Parathyroid adenoma (tissue), 2 donors: Measurements from ENCODE around the gene ZNF169.
"Not testable (repeated sequence)": the region's sequence is repeated elsewhere in the genome, so short reads cannot be mapped to it uniquely, and the experiment has no call there.

Experiments used
- H2AFZ ChIP-seq: fragments of 300-600 bp; sonication (generic); one replicate; pipeline ENCODE4 v1.7.0; 2017; ENCODE audit warnings: antibody characterized with exemption, mild to moderate bottlenecking
- H3K27ac ChIP-seq: fragments of 300-600 bp; sonication (generic); one replicate; pipeline ENCODE4 v1.7.0; 2017
- H3K27me3 ChIP-seq: fragments of 300-600 bp; sonication (generic); one replicate; pipeline ENCODE4 v1.7.0; 2017; ENCODE audit warnings: low read length; ENCODE audit not compliant: control insufficient read depth, insufficient read depth
- H3K36me3 ChIP-seq: fragments of 300-600 bp; sonication (generic); one replicate; pipeline ENCODE4 v1.7.0; 2017; ENCODE audit warnings: low read length; ENCODE audit not compliant: control insufficient read depth, insufficient read depth
- H3K4me1 ChIP-seq: fragments of 300-600 bp; sonication (generic); one replicate; pipeline ENCODE4 v1.7.0; 2017; ENCODE audit warnings: control low read depth
- H3K4me2 ChIP-seq: fragments of 300-600 bp; sonication (generic); one replicate; pipeline ENCODE4 v1.7.0; 2017; ENCODE audit warnings: low read length
- H3K4me3 ChIP-seq: fragments of 300-600 bp; sonication (generic); one replicate; pipeline ENCODE4 v1.7.0; 2017; ENCODE audit warnings: low read depth, low read length
- H3K79me2 ChIP-seq: fragments of 300-600 bp; sonication (generic); one replicate; pipeline ENCODE4 v1.7.0; 2017; ENCODE audit warnings: control low read depth
- H3K9ac ChIP-seq: fragments of 300-600 bp; sonication (generic); one replicate; pipeline ENCODE4 v1.7.0; 2017; ENCODE audit warnings: mild to moderate bottlenecking
- H3K9me3 ChIP-seq: fragments of 300-600 bp; sonication (generic); one replicate; pipeline ENCODE4 v1.7.0; 2017; ENCODE audit warnings: low read length; ENCODE audit not compliant: control insufficient read depth
- CTCF ChIP-seq: fragments of 300-600 bp; sonication (generic); IDR thresholded peaks from one replicate; pipeline ENCODE4 v1.7.0; 2017; ENCODE audit warnings: antibody characterized with exemption, mild to moderate bottlenecking
- donor health status: primary hyperparathyroidism.

Gene ZNF169

GRCh38 chr9:94245651-94246050 lies 13.4 kb upstream of the ZNF169 start:
- no peak overlapping the region for H2AFZ ChIP-seq
- H3K9me3 ChIP-seq = no peaks in the 10 kb centered on the region
- no peaks in the 10 kb centered on the region for H3K4me1 ChIP-seq
- H3K27me3 ChIP-seq = no peaks in the 10 kb centered on the region
- H3K4me3 ChIP-seq = no peak overlapping the region
- no peak overlapping the region for H3K4me2 ChIP-seq
- no peak overlapping the region for H3K9ac ChIP-seq
- H3K79me2 ChIP-seq = no peaks in the 10 kb centered on the region
- H3K36me3 ChIP-seq = no peaks in the 10 kb centered on the region
- no peak overlapping the region for H3K27ac ChIP-seq
- no peak for TF ChIP-seq CTCF

GRCh38 chr9:94250456-94250855 lies 8.6 kb upstream of the ZNF169 start:
- Histone ChIP-seq H3K4me2 (no peak overlapping the region), H3K36me3 (no peaks in the 10 kb centered on the region), H3K27me3 (no peaks in the 10 kb centered on the region), H2AFZ (no peak overlapping the region), H3K9ac (no peak overlapping the region), H3K9me3 (no peaks in the 10 kb centered on the region), H3K4me3 (no peak overlapping the region), H3K4me1 (no peaks in the 10 kb centered on the region), H3K79me2 (no peaks in the 10 kb centered on the region), H3K27ac (no peak overlapping the region)
- no peak for TF ChIP-seq CTCF

- Histone ChIP-seq H3K9me3 (no peaks in the 10 kb centered on the region), H3K79me2 (no peaks in the 10 kb centered on the region), H3K9ac (no peak overlapping the region), H3K27ac (no peak overlapping the region), H3K4me3 (no peak overlapping the region), H3K36me3 (no peaks in the 10 kb centered on the region), H3K27me3 (no peaks in the 10 kb centered on the region), H2AFZ (no peak overlapping the region), H3K4me1 (no peaks in the 10 kb centered on the region), H3K4me2 (no peak overlapping the region)
- no peak for TF ChIP-seq CTCF
Measured at GRCh38 chr9:94256007-94256406, 3.1 kb upstream of the ZNF169 start.

- H3K36me3 ChIP-seq, H3K4me2 ChIP-seq, H3K79me2 ChIP-seq, H3K4me3 ChIP-seq, H3K4me1 ChIP-seq, H3K27me3 ChIP-seq, H3K27ac ChIP-seq, H3K9ac ChIP-seq, H3K9me3 ChIP-seq, H2AFZ ChIP-seq: not testable (repeated sequence)
Measured at GRCh38 chr9:94265626-94266402, 6.7 kb downstream of the ZNF169 start.

GRCh38 chr9:94269264-94269663 lies 10.2 kb downstream of the ZNF169 start:
- Histone ChIP-seq H3K4me3 (no peak overlapping the region), H3K4me2 (no peak overlapping the region), H3K9me3 (no peaks in the 10 kb centered on the region), H3K27ac (no peak overlapping the region), H2AFZ (no peak overlapping the region), H3K9ac (no peak overlapping the region), H3K79me2 (peaks cover 5% of the 10 kb centered on the region), H3K4me1 (no peaks in the 10 kb centered on the region), H3K36me3 (no peaks in the 10 kb centered on the region), H3K27me3 (no peaks in the 10 kb centered on the region)
- TF ChIP-seq CTCF = no peak
